ENCODE measurements around the gene DEXI. TPM values are rescaled to one million over a fixed set of nuclear protein-coding genes. Genes with fewer than 3 reads are reported as not detected.

DEXI gene
- total RNA-seq, 1 donor from 2014 or later: 42.8 TPM

DNA sequence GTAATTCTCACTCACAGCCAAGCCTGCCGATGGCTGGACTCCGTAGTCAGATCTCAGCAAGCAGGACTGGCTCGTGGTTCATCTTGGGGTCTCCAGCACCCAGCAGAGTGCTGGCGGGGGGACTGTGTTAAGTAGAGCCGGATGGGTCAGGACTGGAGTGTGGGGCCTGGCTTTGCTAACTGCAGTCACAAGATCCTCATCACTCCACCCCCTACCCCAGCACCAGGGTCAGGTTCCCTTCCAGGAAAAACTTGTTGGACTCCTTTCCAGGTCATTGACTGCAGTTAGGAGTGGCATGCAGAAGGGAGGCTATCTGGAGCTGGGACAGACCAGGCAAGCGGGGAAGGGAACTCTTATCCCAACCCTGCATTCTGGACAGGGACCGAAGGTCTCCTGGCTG is 59.3 kb downstream of the DEXI start:
- peaks cover 39 to 55% (median 47%) of the 10 kb centered on the region in 3 donors for H3K4me1 ChIP-seq (ENCODE audit: control insufficient read depth in 3 of 3, insufficient read depth in 3 of 3, low read length in 3 of 3)
- H3K9ac ChIP-seq (ENCODE audit: low read depth in 1 of 3, low read length in 3 of 3): peak overlapping the region in 2 of 3 donors; percentile 43 to 68
- H3K27ac ChIP-seq (ENCODE audit: low read depth, low read length): peak overlapping the region; percentile 73
- no peaks in the 10 kb centered on the region for H3K36me3 ChIP-seq (ENCODE audit: control insufficient read depth in 3 of 3, insufficient read depth in 3 of 3, low read length in 3 of 3)
- H3K4me3 ChIP-seq (ENCODE audit: low read length in 3 of 3): peak overlapping the region in 2 of 3 donors; percentile 55 to 63
- peaks cover 0 to 19% (median 3%) of the 10 kb centered on the region in 3 donors for H3K27me3 ChIP-seq (ENCODE audit: control insufficient read depth in 3 of 3, insufficient read depth in 3 of 3, low read length in 3 of 3)
- no peaks in the 10 kb centered on the region for H3K9me3 ChIP-seq (ENCODE audit: control insufficient read depth in 3 of 3, low read length in 3 of 3)

DNA sequence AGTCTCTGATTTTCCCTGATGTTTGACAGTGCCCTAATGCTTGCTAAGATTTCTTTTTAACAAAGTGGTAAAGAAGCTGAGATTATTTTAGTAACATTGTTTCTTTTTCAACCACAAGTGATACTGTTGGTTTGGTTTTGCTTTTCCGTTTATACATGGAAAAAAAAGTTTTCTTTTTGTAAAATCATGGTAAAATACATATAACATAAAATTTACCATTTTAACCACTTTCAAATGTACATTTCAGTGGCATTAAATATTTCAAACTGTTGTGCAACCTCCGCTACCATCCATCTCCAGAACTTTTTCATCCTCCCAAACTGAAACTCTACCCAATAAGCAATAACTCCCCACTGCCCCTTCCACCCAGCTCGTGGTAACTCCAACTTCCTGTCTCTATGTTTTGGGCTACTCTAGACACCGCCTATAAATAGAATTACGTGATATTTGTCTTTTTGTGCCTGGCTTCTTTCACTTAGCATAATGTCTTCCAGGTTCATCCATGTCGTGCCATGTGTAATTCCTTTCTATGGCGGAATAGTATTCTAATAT is 60.7 kb downstream of the DEXI start:
- no peaks in the 10 kb centered on the region for H3K9me3 ChIP-seq (ENCODE audit: control insufficient read depth in 3 of 3, low read length in 3 of 3)
- H3K27me3 ChIP-seq (ENCODE audit: control insufficient read depth in 3 of 3, insufficient read depth in 3 of 3, low read length in 3 of 3): peaks cover 6 to 30% (median 8%) of the 10 kb centered on the region in 3 donors
- H3K36me3 ChIP-seq (ENCODE audit: control insufficient read depth in 3 of 3, insufficient read depth in 3 of 3, low read length in 3 of 3): no peaks in the 10 kb centered on the region
- H3K4me1 ChIP-seq (ENCODE audit: control insufficient read depth in 3 of 3, insufficient read depth in 3 of 3, low read length in 3 of 3): peaks cover 34 to 50% (median 47%) of the 10 kb centered on the region in 3 donors
- no peak overlapping the region for H3K4me3 ChIP-seq (ENCODE audit: low read length in 3 of 3)
- no peak overlapping the region for H3K9ac ChIP-seq (ENCODE audit: low read depth in 1 of 3, low read length in 3 of 3)
- no peak overlapping the region for H3K27ac ChIP-seq (ENCODE audit: low read depth, low read length)

DNA sequence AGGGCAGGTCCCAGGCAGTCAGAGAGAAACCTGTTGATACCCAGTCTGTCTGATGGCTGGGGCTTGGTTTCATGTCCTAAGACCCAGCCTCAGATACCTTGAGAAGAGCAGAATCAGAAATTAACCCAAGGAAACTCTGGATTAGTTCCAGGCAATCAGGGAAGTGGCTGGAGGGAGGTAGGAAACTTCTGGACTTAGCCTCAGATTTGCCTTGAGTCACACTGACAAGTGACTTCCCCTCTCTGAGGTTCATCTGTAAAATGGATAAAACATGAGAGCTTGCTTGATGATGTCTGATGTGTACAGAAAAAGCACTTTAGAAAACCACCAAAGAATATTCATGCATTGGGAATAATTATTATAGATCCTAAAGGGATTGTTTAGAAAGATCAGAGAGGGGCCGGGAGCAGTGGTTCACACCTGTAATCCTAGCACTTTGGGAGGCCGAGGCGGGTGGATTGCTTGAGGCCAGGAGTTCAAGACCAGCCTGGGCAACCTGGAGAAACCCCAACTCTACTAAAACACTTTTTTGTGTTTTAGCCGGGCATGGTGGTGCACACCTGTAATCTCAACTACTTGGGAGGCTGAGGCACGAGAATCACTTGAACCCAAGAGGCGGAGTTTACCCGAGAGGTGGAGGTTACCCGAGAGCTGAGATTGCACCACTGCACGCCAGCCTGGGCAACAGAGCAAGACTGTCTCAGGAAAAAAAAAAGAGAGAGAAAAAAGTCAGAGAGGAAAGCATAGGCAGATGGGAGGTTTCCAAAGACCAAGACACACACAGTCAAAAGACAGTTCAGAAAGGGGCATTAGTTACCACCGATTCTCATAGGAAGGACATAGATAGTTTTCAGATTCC is 61.4 kb downstream of the DEXI start:
- H3K4me1 ChIP-seq (ENCODE audit: control insufficient read depth in 3 of 3, insufficient read depth in 3 of 3, low read length in 3 of 3): peaks cover 30 to 45% (median 42%) of the 10 kb centered on the region in 3 donors
- H3K9ac ChIP-seq (ENCODE audit: low read depth in 1 of 3, low read length in 3 of 3): no peak overlapping the region
- H3K4me3 ChIP-seq (ENCODE audit: low read length in 3 of 3): peak overlapping the region in 1 of 3 donors; percentile 49
- H3K27me3 ChIP-seq (ENCODE audit: control insufficient read depth in 3 of 3, insufficient read depth in 3 of 3, low read length in 3 of 3): peaks cover 6 to 33% (median 8%) of the 10 kb centered on the region in 3 donors
- peak overlapping the region; percentile 54 for H3K27ac ChIP-seq (ENCODE audit: low read depth, low read length)
- H3K9me3 ChIP-seq (ENCODE audit: control insufficient read depth in 3 of 3, low read length in 3 of 3): no peaks in the 10 kb centered on the region
- H3K36me3 ChIP-seq (ENCODE audit: control insufficient read depth in 3 of 3, insufficient read depth in 3 of 3, low read length in 3 of 3): no peaks in the 10 kb centered on the region

DNA sequence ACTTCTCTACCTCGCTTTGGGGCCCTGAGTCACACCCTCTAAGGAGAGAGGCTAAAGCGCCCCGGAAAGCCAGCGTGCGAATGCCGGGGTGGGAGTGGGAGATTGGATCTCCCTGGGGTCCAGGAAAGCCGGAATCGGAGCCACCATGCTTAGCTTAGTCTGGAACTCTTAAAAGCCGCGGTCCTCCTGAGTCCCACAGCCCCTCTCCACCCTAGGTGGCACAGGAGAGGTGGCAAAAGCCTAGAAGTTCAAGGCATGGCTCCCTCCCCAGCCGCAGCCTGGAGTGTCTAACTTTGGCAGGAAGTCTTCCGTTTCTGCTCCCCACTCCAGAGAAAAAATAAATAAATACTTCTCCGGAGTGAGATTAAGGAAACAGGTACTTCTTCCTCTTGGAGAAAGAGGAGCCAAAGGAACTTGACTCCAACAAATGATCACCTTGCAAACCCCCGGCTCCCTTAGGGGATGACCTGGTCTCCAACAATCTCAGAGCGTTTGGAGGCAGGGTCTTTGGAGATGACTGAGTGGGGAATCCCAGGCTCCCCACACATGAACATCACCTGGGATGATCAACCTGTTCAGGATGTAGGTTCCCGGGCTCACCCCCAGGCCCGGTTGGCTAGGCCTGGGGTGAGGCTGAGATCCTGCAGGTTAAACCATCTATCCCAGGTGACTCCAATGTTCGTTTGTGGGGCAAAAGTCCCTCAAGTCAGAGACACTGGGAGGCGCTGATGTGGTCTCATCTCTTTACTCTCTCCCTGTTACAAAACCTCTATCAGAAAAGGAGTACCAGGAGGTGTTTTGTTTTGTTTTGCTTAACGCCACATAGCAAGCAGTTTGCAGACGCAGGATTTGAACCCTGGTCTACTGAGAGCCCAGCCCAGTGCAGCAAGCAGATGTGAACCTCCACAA is 62.3 kb downstream of the DEXI start:
- Histone ChIP-seq H3K4me1 (ENCODE audit: control insufficient read depth in 3 of 3, insufficient read depth in 3 of 3, low read length in 3 of 3) (peaks cover 30 to 42% (median 39%) of the 10 kb centered on the region in 3 donors), H3K9ac (ENCODE audit: low read depth in 1 of 3, low read length in 3 of 3) (peak overlapping the region in 2 of 3 donors; percentile 70 to 75), H3K27ac (ENCODE audit: low read depth, low read length) (peak overlapping the region; percentile 54)

More for the DNA sequence above, 62.3 kb downstream of the DEXI start:
- Histone ChIP-seq H3K36me3 (ENCODE audit: control insufficient read depth in 3 of 3, insufficient read depth in 3 of 3, low read length in 3 of 3) (no peaks in the 10 kb centered on the region), H3K27me3 (ENCODE audit: control insufficient read depth in 3 of 3, insufficient read depth in 3 of 3, low read length in 3 of 3) (peaks cover 8 to 35% (median 11%) of the 10 kb centered on the region in 3 donors), H3K4me3 (ENCODE audit: low read length in 3 of 3) (peak overlapping the region; percentile 76 to 83 (median 82)), H3K9me3 (ENCODE audit: control insufficient read depth in 3 of 3, low read length in 3 of 3) (no peaks in the 10 kb centered on the region)

Other genes with a start within 250 kb of the DEXI start
- gene TEKT5, start 247.5 kb downstream of the DEXI start, total RNA-seq: not detected
- 33.4 TPM for gene NUBP1, start 198.6 kb downstream of the DEXI start, total RNA-seq
- 2.6 TPM for gene TVP23A, start 123.7 kb downstream of the DEXI start, total RNA-seq
- gene CIITA, start 65.3 kb downstream of the DEXI start, total RNA-seq: 1.0 TPM
- gene CLEC16A, start 2.1 kb upstream of the DEXI start, total RNA-seq: 14.6 TPM

Data from skeletal muscle tissue (tissue), 4 donors.